SU-DHL-6 (cell line): ENCODE measurements around the gene JMY.
A peak's percentile ranks its signal among the peaks of the same experiment; 100 is the strongest.

Experiments
- H2AFZ ChIP-seq: fragments of 200-600 bp; sonication (generic); 2 replicates; pipeline ENCODE4 v1.6.1; 2014; ENCODE audit warnings: low read depth, mild to moderate bottlenecking, moderate library complexity, mixed read lengths, antibody characterized with exemption, low read length; ENCODE audit not compliant: severe bottlenecking
- H3F3A ChIP-seq: fragments of 200-600 bp; shearing (Covaris generic); 2 replicates; pipeline ENCODE4 v1.6.0; 2016; ENCODE audit warnings: antibody characterized with exemption, mild to moderate bottlenecking; ENCODE audit not compliant: insufficient read depth
- H3K27ac ChIP-seq: fragments of 200-600 bp; sonication (generic); 2 replicates; pipeline ENCODE4 v1.5.1; 2016; ENCODE audit warnings: low read depth, mild to moderate bottlenecking, low read length, moderate library complexity, mixed read lengths
- H3K27me3 ChIP-seq: fragments of 200-600 bp; sonication (generic), shearing (Covaris generic); 2 replicates; pipeline ENCODE4 v1.6.0; 2014; ENCODE audit warnings: mild to moderate bottlenecking, low read length
- H3K36me3 ChIP-seq: fragments of 200-600 bp; sonication (generic); 2 replicates; pipeline ENCODE4 v1.6.1; 2014; ENCODE audit warnings: mild to moderate bottlenecking, low read length, mixed read lengths
- H3K4me2 ChIP-seq: fragments of 300-600, 200-600 bp; shearing (Covaris generic), sonication (generic); 2 replicates; pipeline ENCODE4 v1.6.0; 2014; ENCODE audit warnings: low read length, low read depth, mild to moderate bottlenecking; ENCODE audit not compliant: poor library complexity, severe bottlenecking
- H3K4me3 ChIP-seq: fragments of 200-600 bp; sonication (generic); 2 replicates; pipeline ENCODE4 v1.5.1; 2014; ENCODE audit warnings: antibody characterized with exemption, low read length, mild to moderate bottlenecking, mixed read lengths; ENCODE audit not compliant: insufficient read depth, poor library complexity, severe bottlenecking
- H3K79me2 ChIP-seq: fragments of 200-600 bp; sonication (generic); 2 replicates; pipeline ENCODE4 v1.6.1; 2014; ENCODE audit warnings: mild to moderate bottlenecking, low read length, moderate library complexity; ENCODE audit not compliant: insufficient read depth
- H3K9ac ChIP-seq: fragments of 200-600 bp; sonication (generic); 2 replicates; pipeline ENCODE4 v1.7.0; 2014; ENCODE audit warnings: mild to moderate bottlenecking, low read length
- H3K9me2 ChIP-seq: fragments of 200-600 bp; sonication (generic); replicated peaks from 2 replicates; pipeline ENCODE4 v1.6.1; 2014; ENCODE audit warnings: low read length; ENCODE audit not compliant: insufficient read depth
- H3K9me3 ChIP-seq: fragments of 200-600 bp; sonication (generic); 2 replicates; pipeline ENCODE4 v1.6.1; 2014; ENCODE audit warnings: low read length, mixed read lengths; ENCODE audit not compliant: insufficient read depth
- H4K20me1 ChIP-seq: fragments of 200-600 bp; sonication (generic); 2 replicates; pipeline ENCODE4 v1.6.1; 2014; ENCODE audit warnings: low read depth, mild to moderate bottlenecking, antibody characterized with exemption, low read length, moderate library complexity, mixed read lengths
- EZH2phosphoT487 ChIP-seq: fragments of 200-600 bp; sonication (generic), shearing (Covaris generic); conservative IDR thresholded peaks from 2 replicates; pipeline ENCODE4 v1.6.1; 2018; ENCODE audit warnings: mild to moderate bottlenecking, antibody characterized with exemption, low read length, moderate library complexity, mixed read lengths
- TF ChIP-seq, protein P1 (sequence below): fragments of 200-600 bp; sonication (generic); IDR thresholded peaks from one replicate; pipeline ENCODE4 v1.5.1; 2017; ENCODE audit warnings: antibody characterized with exemption, mild to moderate bottlenecking, low read length, moderate library complexity; ENCODE audit not compliant: insufficient read depth, poor library complexity, severe bottlenecking

The JMY gene, protein sequence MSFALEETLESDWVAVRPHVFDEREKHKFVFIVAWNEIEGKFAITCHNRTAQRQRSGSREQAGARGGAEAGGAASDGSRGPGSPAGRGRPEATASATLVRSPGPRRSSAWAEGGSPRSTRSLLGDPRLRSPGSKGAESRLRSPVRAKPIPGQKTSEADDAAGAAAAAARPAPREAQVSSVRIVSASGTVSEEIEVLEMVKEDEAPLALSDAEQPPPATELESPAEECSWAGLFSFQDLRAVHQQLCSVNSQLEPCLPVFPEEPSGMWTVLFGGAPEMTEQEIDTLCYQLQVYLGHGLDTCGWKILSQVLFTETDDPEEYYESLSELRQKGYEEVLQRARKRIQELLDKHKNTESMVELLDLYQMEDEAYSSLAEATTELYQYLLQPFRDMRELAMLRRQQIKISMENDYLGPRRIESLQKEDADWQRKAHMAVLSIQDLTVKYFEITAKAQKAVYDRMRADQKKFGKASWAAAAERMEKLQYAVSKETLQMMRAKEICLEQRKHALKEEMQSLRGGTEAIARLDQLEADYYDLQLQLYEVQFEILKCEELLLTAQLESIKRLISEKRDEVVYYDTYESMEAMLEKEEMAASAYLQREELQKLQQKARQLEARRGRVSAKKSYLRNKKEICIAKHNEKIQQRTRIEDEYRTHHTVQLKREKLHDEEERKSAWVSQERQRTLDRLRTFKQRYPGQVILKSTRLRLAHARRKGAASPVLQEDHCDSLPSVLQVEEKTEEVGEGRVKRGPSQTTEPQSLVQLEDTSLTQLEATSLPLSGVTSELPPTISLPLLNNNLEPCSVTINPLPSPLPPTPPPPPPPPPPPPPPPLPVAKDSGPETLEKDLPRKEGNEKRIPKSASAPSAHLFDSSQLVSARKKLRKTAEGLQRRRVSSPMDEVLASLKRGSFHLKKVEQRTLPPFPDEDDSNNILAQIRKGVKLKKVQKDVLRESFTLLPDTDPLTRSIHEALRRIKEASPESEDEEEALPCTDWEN

DNA sequence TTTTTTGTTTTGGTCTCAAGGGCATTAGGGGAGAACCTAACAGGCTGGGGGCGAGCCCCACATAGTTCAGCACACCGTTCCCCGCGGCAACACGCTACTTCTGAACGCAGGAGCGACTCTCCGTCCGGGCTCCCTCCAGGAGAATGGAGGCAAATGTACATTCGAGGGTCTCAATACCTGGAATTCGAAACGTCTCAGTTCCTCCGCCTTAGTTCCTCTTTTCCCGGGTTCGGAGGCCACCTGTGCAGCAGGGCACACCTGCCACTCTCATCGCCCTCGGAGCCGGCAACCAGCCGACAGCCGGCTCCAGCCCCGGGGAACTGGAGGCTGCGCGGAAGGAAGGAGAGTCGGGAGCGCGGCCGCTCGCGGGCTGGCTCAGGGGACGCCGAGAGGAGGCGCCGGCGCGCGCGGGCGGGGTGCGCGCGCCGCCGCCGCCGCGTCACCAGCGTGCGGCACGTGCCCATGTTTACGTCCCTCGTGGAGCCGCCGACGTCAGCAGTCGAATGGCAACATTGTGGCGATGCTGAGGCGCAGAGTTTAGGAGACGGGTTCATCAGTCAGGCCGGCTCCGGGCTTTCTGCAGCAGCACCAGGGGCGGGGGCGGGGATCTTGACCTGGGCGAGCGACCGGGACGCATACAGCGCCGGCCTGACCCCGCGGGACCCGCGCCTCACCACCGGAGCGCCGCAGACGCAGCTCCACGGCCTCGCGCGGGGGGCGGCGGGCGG lies at the start of gene JMY:
TSS of gene JMY (plus strand) at position 498 of the 728 bp plus-strand sequence. CDS start 520 bp downstream, outside the sequence.
- Histone ChIP-seq H3K27me3 (no peaks in the 10 kb centered on the region), H3K9me2 (no peaks in the 10 kb centered on the region), H3K9ac (peak within 1 kb of the TSS; percentile 59), H3F3A (peaks cover 10% of the 10 kb centered on the region), H3K27ac (no peak within 1 kb of the TSS), H3K4me2 (peak within 1 kb of the TSS; percentile 67), H3K9me3 (no peaks in the 10 kb centered on the region), H3K36me3 (no peaks in the 10 kb centered on the region), H2AFZ (peak within 1 kb of the TSS; percentile 86), H3K79me2 (no peaks in the 10 kb centered on the region), H3K4me3 (peak within 1 kb of the TSS; percentile 61), H4K20me1 (no peaks in the 10 kb centered on the region)
- TF ChIP-seq EZH2phosphoT487 = 0 out of 2 replicates have a peak, but pooled peaks have one; percentile 35
- TF ChIP-seq, protein P1, sequence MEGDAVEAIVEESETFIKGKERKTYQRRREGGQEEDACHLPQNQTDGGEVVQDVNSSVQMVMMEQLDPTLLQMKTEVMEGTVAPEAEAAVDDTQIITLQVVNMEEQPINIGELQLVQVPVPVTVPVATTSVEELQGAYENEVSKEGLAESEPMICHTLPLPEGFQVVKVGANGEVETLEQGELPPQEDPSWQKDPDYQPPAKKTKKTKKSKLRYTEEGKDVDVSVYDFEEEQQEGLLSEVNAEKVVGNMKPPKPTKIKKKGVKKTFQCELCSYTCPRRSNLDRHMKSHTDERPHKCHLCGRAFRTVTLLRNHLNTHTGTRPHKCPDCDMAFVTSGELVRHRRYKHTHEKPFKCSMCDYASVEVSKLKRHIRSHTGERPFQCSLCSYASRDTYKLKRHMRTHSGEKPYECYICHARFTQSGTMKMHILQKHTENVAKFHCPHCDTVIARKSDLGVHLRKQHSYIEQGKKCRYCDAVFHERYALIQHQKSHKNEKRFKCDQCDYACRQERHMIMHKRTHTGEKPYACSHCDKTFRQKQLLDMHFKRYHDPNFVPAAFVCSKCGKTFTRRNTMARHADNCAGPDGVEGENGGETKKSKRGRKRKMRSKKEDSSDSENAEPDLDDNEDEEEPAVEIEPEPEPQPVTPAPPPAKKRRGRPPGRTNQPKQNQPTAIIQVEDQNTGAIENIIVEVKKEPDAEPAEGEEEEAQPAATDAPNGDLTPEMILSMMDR = no peak

DNA sequence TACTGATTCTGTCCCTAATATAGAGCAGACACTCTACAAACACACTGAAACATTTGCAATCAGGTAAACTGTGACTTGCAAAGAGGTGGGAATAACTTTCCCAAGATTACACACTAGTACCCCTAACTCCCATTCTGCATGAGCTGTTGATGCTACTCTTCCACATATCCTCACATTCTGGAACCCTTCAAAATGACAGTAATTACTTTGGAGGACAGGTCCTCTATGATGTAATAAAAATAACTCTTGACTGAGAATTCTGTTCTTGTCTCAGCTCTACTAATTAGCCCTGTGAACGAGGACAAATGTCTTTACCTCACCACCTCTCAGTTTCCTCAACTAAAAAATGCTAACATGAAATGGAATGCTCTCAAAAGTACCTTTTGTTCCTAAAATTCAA lies 49.5 kb upstream of the JMY start:
- TF ChIP-seq EZH2phosphoT487 = no peak
- TF ChIP-seq, protein P1 = no peak
- H3K9me2 ChIP-seq = no peaks in the 10 kb centered on the region
- no peaks in the 10 kb centered on the region for H3K36me3 ChIP-seq
- H3K4me2 ChIP-seq = no peak overlapping the region
- H3F3A ChIP-seq = no peaks in the 10 kb centered on the region
- no peaks in the 10 kb centered on the region for H3K79me2 ChIP-seq
- no peak overlapping the region for H3K27ac ChIP-seq
- H2AFZ ChIP-seq = no peak overlapping the region
- no peak overlapping the region for H3K9ac ChIP-seq
- H4K20me1 ChIP-seq = no peaks in the 10 kb centered on the region
- H3K27me3 ChIP-seq = no peaks in the 10 kb centered on the region
- no peaks in the 10 kb centered on the region for H3K9me3 ChIP-seq
- no peak overlapping the region for H3K4me3 ChIP-seq

DNA sequence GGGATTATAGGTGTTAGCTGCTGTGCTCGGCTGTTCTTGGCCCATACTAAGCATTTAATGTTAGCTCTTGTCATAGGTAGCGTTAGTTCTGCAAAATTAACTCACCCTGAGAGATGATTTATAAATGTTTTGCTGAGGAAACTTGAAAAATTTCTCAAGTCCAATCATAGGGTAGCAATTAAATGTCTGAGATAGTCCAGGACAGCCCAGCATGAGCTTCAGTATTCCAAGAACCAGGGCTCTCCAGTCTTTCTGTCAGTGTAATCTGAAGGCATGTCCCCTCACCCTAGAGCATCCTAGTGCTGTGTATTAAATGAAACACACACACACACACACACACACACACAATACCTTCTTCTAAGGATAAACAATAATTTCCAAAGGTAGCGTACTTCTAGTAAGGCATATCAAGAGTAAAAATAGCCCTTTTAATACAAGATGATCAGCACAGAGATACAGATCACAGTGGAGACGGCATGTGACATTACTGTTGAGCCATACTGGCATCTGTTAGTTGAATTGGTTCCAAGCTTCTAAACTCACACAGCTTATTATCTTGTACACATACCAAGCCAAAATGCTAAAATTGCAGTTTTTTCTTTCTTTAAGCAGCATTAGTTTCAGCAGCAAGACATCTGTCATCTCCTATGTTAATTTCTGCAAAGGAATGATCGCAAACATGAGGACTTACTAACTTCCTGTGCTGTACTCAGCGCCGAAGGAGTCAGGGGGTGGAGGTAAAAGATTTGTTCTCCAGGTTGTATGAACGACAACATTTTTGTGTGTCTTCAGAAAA lies 46.3 kb upstream of the JMY start:
- Histone ChIP-seq H3K27me3 (no peaks in the 10 kb centered on the region), H3K9me3 (no peaks in the 10 kb centered on the region), H3K4me3 (no peak overlapping the region), H3K27ac (no peak overlapping the region), H3K9me2 (no peaks in the 10 kb centered on the region), H3K4me2 (no peak overlapping the region), H3K9ac (no peak overlapping the region), H3F3A (no peaks in the 10 kb centered on the region), H3K79me2 (no peaks in the 10 kb centered on the region), H2AFZ (no peak overlapping the region), H3K36me3 (no peaks in the 10 kb centered on the region), H4K20me1 (no peaks in the 10 kb centered on the region)
- TF ChIP-seq, protein P1 = no peak
- TF ChIP-seq EZH2phosphoT487 = no peak
